HepG2 (cell line): ENCODE measurements around the gene PRR23E. TPM values are rescaled to one million over a fixed set of nuclear protein-coding genes. Genes with fewer than 3 reads are reported as not detected.

Experiments
- ATAC-seq: fragments of 200-7000 bp; cut with Tn5 transposase; 3 replicates; pipeline ENCODE4 v1.9.1; 2020; ENCODE audit warnings: mild to moderate bottlenecking, moderate library complexity
- BruUV-seq: library from RNA; stranded (reverse); fragments of 400-500 nt; replicated peaks from 2 replicates; lab custom pipeline; 2021; lab: Mats Ljungman, UMichigan
- CTCF ChIA-PET: fragments of 300-600 bp; formaldehyde crosslinking; extraction: SDS; loops from one replicate; lab custom pipeline; 2021; ENCODE audit warnings: low total read pairs, inconsistent platforms, low intra/inter-chr PET ratio; lab: Yijun Ruan, JAX
- POLR2A ChIA-PET: fragments of 350-600 bp; sonication (Branson Sonifier 250); formaldehyde crosslinking; loops from one replicate; lab custom pipeline; 2020; ENCODE audit warnings: antibody characterized with exemption, inconsistent platforms; lab: Yijun Ruan, JAX
- DNase-seq: peaks from one replicate; pipeline ENCODE4 v3.0.0-alpha.2; 2015; ENCODE audit warnings: low spot score
- FAIRE-seq: peaks from 3 replicates; lab custom pipeline; 2011; peaks lifted over from hg19 to GRCh38; lab: Jason Lieb, UNC
- H2AFZ ChIP-seq: one replicate; pipeline ENCODE4 v1.6.1; 2011; ENCODE audit warnings: low read length, inconsistent platforms
- H3K27ac ChIP-seq: fragments of 300-600 bp; 3 replicates; pipeline ENCODE4 v1.8.0; 2011; ENCODE audit warnings: mixed run types, mild to moderate bottlenecking, mixed read lengths, low read length, inconsistent platforms; ENCODE audit not compliant: insufficient read depth; ENCODE audit errors: extremely low read length
- H3K27me3 ChIP-seq, 2 experiments: fragments of 200-600 bp in 1 of 2; 2 replicates in 1 of 2; 3 replicates in 1 of 2; pipeline versions ENCODE4 v1.6.0 to v1.8.0; 2011; ENCODE audit warnings: low read length in 2 of 2, mild to moderate bottlenecking in 2 of 2, moderate library complexity in 2 of 2, inconsistent platforms in 1 of 2; ENCODE audit not compliant: insufficient read depth in 2 of 2, control insufficient read depth in 1 of 2
- H3K36me3 ChIP-seq, 2 experiments: fragments of 200-600 bp in 1 of 2; replicated peaks in 1 of 2; 2 replicates in 1 of 2; 3 replicates in 1 of 2; pipeline versions ENCODE4 v1.5.1 to v1.8.0; 2011; ENCODE audit warnings: low read length in 2 of 2, inconsistent platforms in 1 of 2; ENCODE audit not compliant: insufficient read depth in 2 of 2, control insufficient read depth in 1 of 2
- H3K4me1 ChIP-seq: 2 replicates; pipeline ENCODE4 v1.5.1; 2012; ENCODE audit warnings: low read length, inconsistent platforms; ENCODE audit not compliant: insufficient read depth
- H3K4me2 ChIP-seq: 2 replicates; pipeline ENCODE4 v1.6.0; 2011; ENCODE audit warnings: low read depth, low read length, inconsistent platforms
- H3K4me3 ChIP-seq, 3 experiments: fragments of 200-600 bp in 1 of 3; sonication (generic), shearing (Covaris generic) in 1 of 3; replicated peaks in 1 of 3; 2 replicates each; pipeline ENCODE4 v1.5.1; 2011 to 2016; ENCODE audit warnings: low read length in 3 of 3, inconsistent platforms in 2 of 3, low read depth in 2 of 3, mild to moderate bottlenecking in 2 of 3, control low read depth in 1 of 3, mixed read lengths in 1 of 3; ENCODE audit not compliant: insufficient read depth in 1 of 3
- H3K79me2 ChIP-seq: one replicate; pipeline ENCODE4 v1.6.1; 2011; ENCODE audit warnings: low read length, inconsistent platforms; ENCODE audit not compliant: insufficient read depth
- H3K9ac ChIP-seq: 2 replicates; pipeline ENCODE4 v1.6.0; 2011; ENCODE audit warnings: mild to moderate bottlenecking, low read depth, low read length, inconsistent platforms; ENCODE audit not compliant: insufficient read depth
- H3K9me3 ChIP-seq: 2 replicates; pipeline ENCODE4 v1.5.1; 2012; ENCODE audit warnings: mild to moderate bottlenecking, low read length
- H4K20me1 ChIP-seq: 2 replicates; pipeline ENCODE4 v1.6.0; 2011; ENCODE audit warnings: inconsistent platforms, mild to moderate bottlenecking, low read length, moderate library complexity; ENCODE audit not compliant: insufficient read depth
- SNAPC4 ChIP-seq: sonication (generic); formaldehyde crosslinking; IDR thresholded peaks from 2 replicates; pipeline ENCODE4 v1.4.0; 2020; ENCODE audit warnings: mild to moderate bottlenecking, missing genetic modification reagents
- TEAD2 ChIP-seq: sonication (generic); formaldehyde crosslinking; IDR thresholded peaks from 2 replicates; pipeline ENCODE4 v1.9.0; 2021; ENCODE audit warnings: missing genetic modification reagents
- ZNF33B ChIP-seq: sonication (generic); formaldehyde crosslinking; IDR thresholded peaks from 2 replicates; pipeline ENCODE4 v1.5.1; 2020; ENCODE audit warnings: mild to moderate bottlenecking, missing genetic modification reagents
- WGBS: methylation state at CpG from one replicate; pipeline ENCODE4 v1.1.6; 2017; ENCODE audit warnings: low lambda C conversion rate; 5-methylcytosine and 5-hydroxymethylcytosine counted together
- in situ Hi-C: cut with HindIII; loops from 2 replicates; pipeline ENCODE4 v1.10.0; 2017; ENCODE audit warnings: low pct_unique_long_range_greater_than_20kb; ENCODE audit not compliant: extremely low pct_ligation_motif_present
- intact Hi-C: fragments of 100-400 bp; cut with micrococcal nuclease; formaldehyde crosslinking; loops from one replicate; pipeline ENCODE4 v1.10.0; 2022; ENCODE audit not compliant: unreplicated experiment
- polyA plus RNA-seq, 8 experiments: library from polyadenylated mRNA; depleted of rRNA in 3 of 8; stranded (reverse) in 7 of 8; unstranded in 1 of 8; fragments of >200 nt; fragmentation: Illumina TruSeq in 4 of 8; extraction: Trizol in 4 of 8; gene quantifications; 2 replicates each; pipeline versions ENCODE4 v1.2.1 to v1.2.3, GENCODE V29; 2011 to 2016; ENCODE audit warnings: low read depth in 4 of 8, missing spikeins in 1 of 8, mixed read lengths in 1 of 8; ENCODE audit not compliant: insufficient read depth in 1 of 8
- total RNA-seq, 5 experiments: library from RNA; depleted of rRNA; stranded (reverse); fragments of >200 nt; fragmentation: Illumina TruSeq; extraction: Trizol; gene quantifications; 2 replicates each; pipeline ENCODE4 v1.2.3, GENCODE V29; 2016; ENCODE audit warnings: low read depth in 1 of 5

The PRR23E gene
- total and polyA plus RNA-seq, 2 of the 13 experiments (the other 11 are each of a cell fraction or from before 2014, with no cell fraction given) = not detected

GRCh38 chr3:127152684-127153505 lies 40.0 kb upstream of the PRR23E start:
- POLR2A ChIA-PET = no interaction called here
- H3K79me2 ChIP-seq = no peaks in the 10 kb centered on the region
- no peak for ATAC-seq
- no peaks in the 10 kb centered on the region for H3K4me1 ChIP-seq
- H4K20me1 ChIP-seq = no peaks in the 10 kb centered on the region
- no peak for DNase-seq
- no TSS peak for BruUV-seq
- no peak overlapping the region for H3K27ac ChIP-seq
- H3K27me3 ChIP-seq = peaks cover 5 to 19% of the 10 kb centered on the region in 2 experiments; a peak in 4 of 5 replicates
- H3K36me3 ChIP-seq = no peaks in the 10 kb centered on the region
- CTCF ChIA-PET = no interaction called here
- TF ChIP-seq ZNF33B (CRISPR knock-in tag) (no peak), TEAD2 (no peak), SNAPC4 (CRISPR knock-in tag) (no peak)
- TF ChIP-seq, all 625 proteins: peak for 0
- Histone ChIP-seq H3K9me3 (no peaks in the 10 kb centered on the region), H2AFZ (no peak overlapping the region), H3K4me3 (no peak overlapping the region), H3K4me2 (no peak overlapping the region), H3K9ac (no peak overlapping the region)
- in situ Hi-C loops (no loop called here), intact Hi-C loops (no loop called here)
- no CpG with 5 or more reads among the region's 10 CpGs for WGBS
- FAIRE-seq = no peak
